NCI-H510A treated with DMSO at 0.1 percent for 48 hours (cell line): Measurements from ENCODE around the gene LPAR3.
"Not testable (repeated sequence)": the region's sequence is repeated elsewhere in the genome, so short reads cannot be mapped to it uniquely, and the experiment has no call there.

Source experiments
- DNase-seq: peaks from one replicate; lab custom pipeline; 2025; lab: John Stamatoyannopoulos, UW

LPAR3 gene

DNA sequence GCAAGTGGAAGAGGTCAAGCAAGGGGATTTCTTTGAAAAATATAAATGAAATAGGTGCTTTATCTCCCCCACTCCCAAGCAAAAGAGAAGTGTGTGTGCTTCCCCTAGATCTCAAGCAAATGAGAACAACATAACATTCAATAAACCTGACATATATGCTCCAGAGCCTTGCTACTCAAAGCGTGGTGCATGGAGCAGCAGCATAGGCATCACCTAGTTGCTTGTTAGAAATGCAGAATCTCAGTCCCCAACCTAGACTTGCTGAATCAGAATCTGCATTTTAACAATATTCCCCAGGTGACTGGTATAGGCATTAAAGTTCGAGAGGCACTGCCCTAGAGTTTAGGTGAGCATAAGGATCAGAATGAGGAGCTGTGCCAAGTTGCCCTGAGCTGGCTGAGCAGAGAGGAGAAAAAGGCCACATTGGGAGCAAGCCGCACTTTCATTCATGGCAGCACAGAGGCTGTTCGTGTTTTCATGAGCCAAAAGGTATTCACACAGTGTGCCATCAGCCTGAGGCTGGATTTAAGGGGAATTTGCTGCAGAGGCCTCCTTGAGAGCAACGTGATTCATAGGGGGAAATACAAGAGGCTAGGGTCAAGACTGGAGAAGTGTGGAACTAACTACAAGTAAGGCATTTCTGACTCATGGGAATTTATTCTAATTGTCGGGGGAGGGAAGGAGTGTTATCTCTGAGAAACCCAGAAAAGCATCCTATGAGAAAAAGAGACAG, 14.3 kb upstream of the LPAR3 start:
- no peak for DNase-seq

DNA sequence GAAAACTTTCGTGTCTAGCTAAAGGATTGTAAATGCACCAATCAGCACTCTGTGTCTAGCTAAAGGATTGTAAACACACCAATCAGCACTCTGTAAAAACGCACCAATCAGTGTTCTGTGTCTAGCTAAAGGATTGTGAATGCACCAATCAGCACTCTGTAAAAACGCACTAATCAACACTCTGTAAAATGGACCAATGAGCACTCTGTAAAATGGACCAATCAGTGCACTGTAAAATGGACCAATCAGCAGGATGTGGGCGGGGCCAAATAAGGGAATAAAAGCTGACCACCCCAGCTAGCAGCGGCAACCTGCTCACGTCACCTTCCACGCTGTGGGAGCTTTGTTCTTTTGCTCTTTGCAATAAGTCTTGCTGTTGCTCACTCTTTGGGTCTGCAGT, 9.7 kb upstream of the LPAR3 start:
- not testable (repeated sequence) for DNase-seq

DNA sequence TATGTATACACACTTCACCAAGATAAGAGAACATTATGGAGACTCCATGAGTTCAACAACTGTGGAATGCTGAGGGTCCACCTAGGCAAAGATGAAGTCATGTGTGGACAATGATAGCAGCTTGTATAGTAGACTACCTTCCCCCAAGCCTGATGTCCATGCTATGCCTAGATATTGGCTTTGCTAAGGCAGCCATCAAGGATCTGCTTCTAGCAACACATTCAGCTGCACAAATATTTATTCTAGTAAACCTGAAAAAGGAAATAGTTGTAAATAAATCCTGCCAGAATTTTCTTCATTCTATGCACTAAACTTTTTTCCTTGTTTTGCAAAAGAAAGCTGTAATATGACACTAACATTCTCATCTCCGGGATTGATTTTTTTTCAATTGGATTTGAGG, 7.0 kb upstream of the LPAR3 start:
- no peak for DNase-seq

DNA sequence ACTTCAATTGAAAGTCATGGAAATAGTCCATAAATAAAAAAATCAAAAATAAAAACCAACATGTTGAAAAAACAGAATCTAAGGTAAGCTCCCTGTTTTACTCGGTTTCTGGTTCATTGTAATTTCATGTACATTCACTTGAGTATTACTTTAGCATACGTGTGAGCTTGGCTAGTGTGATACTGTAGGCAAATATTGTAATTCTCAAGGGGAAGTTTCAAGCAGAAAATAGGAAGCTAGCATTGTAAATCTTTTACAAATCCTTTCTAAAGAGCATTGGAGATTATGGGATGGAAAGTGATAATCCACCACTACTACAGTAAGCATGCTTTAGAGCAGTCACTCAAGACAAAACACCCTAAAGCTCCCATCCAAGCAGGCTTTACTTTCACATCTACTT, 3.3 kb upstream of the LPAR3 start:
- no peak for DNase-seq

DNA sequence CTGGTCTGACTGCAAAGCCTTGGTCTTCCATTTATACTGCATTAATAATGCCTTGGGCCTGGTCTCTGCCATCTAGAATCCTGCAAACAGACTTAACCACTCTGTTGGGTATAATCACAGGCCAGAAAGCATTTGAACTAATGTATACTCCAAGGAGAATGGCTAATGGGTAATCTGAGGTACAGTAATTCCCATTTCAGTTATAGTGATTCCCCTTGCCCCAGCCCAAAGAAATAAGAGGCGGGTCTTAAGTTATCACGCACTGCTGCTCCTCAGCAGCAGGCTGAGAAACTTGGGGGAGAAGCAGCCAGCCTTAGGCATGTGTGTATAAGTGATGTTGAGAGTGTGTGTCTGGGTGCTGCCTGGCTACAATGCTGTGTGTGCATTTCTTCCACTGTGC, 2.4 kb downstream of the LPAR3 start:
- no peak for DNase-seq

DNA sequence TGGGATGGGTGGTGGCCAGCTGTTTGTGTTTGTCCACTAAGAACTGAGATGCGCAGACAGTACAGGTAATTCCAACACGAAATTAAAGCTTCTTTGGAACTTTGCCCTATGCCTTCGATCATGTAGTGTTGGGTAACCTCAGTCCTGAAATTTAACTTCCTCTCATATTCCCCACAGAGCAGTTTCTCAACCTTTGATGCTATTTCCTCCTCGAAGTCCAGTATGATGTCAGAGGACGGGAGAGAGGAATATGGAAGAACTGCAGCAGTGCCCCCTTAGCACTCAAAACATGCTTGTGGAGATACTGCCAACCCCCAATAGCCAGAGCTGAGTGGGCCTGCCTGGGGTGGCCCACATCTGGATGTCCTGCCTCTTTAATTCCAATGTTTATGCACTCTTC, 3.6 kb downstream of the LPAR3 start:
- no peak for DNase-seq

DNA sequence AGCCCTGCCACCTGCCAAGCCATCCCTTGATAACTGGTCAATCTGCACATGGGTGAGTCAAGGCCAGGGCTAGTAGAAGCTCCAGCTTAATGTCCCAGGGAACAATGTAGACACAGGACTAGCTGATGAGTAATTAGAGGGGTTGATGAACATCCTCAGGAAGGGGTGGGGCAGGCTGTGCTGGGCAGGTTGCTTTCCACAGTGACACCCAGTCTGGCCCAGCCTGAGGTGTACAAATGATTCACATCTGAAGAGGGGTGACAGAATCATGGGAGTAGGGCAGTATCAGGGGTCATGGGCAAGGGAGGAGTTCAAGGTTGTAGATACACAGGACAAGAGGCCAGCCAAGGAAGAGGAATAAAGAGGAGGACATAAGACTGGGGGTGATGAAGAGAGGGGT, 4.3 kb downstream of the LPAR3 start:
- DNase-seq = no peak

DNA sequence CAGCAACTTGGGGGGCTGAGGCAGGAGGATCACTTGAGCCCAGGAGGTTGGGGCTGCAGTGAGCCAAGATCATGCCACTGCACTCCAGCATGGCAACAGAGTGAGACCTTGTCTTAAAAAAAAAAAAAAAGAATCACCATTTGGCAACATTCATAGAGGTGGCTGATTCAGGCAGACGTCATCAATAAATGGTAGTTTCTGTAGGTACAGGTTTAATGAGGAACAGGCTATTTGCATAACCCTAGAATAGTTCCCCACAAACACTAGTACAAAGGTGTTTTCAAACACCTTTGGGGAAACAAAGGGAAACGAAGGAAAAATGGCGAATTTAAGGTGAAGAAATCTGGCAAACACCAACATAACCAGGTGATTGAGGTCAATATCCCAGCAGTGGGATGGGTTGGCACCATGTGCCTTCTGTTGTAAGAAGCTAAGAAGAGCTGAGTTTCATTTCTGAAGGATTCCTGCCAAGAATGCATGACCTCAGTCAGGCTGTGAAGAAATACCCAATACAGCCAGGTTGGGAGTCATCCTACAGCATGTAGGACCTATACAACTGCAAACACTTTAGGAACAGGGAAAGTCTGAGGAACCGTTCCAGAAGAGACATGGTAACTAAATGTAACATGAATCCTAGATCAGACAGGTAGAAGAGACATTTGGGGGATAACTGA, 5.6 kb downstream of the LPAR3 start:
- no peak for DNase-seq

DNA sequence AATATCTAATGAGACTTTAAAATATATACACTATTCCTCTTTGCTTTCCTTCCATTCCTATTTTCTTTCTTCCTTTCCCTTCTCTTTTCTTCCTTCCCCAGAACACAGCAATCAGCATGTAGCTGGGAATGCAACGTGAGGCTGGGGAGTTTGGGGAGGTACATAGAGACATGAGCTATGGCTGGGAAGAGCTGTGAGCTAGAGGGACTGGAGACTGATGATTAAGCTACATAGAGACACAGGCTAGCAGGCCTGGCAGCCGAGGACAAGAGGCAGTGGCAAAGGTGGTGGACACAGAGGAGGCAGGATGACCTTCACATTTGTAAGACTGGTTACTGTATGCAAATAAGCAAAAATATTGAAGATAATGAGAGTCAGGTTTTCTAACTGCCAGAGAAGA, 7.5 kb downstream of the LPAR3 start:
- DNase-seq = no peak

DNA sequence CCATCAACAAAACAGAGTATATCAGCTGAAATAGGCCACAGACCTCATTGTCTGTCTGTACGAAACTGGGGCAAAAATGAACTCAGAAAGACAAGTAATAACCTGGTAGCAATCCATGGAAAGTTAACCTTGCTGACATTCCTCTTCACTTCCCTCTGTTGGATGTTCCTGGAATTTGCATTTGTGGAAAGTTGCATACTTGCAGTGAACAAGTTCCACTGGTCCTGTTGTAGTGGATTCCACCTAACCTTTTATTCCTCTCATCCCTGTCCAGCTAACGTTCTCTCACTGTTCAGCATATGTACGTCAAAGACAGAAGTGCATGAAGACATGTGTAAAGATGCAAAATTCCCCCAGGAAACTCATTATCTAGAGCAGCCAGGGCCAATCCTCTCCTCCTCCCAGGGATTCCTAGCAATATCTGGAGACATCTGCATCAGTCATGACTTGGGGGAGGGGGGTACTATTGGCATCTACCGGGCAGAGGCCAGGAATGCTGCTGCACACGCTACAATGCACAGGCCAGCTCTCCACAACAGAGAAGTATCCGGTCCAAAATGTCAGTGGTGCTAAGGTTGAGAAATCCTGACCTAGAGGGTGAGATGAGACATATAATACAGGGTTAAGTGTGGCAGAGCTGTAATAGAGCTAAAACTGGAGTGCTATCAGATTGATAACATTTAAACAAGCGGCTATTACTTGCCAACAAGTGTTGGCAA, 8.2 kb downstream of the LPAR3 start:
- no peak for DNase-seq

DNA sequence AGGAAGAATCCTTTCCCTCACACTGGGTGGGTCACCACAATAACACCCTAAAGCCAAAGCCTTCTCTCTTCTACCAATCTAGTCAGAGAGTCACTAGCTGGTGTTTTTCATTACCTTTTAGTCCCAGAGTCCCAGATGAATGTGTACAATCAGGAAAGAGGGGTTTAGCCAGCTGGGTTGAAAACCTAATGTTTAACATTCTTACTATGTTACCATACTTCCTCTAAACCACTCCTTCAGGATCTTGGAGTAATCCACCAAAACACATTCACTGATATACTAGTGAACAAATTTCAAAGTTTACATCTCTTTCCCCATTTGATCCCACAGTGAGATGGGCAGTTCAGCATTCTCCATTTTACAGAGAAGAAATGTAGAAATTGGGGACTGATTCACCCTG, 9.7 kb downstream of the LPAR3 start:
- no peak for DNase-seq

DNA sequence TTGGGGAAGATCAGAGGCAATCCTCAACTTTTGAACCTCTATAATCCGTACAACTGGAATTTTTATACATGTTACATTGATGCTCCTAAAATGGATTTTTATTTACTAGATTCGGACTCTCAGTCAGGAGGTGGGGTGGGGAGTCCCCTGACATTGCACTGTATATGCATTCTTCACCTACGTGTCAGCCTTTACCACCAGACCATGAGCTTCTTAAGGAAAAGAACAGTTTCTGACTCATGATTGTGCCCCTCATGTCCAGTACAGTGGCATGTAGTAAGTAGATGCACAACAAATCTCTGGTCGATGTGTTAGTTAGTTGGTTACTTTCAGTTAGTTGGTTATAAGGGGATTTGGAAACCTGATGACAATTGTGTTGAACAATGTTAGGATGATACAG, 15.4 kb downstream of the LPAR3 start:
- no peak for DNase-seq

DNA sequence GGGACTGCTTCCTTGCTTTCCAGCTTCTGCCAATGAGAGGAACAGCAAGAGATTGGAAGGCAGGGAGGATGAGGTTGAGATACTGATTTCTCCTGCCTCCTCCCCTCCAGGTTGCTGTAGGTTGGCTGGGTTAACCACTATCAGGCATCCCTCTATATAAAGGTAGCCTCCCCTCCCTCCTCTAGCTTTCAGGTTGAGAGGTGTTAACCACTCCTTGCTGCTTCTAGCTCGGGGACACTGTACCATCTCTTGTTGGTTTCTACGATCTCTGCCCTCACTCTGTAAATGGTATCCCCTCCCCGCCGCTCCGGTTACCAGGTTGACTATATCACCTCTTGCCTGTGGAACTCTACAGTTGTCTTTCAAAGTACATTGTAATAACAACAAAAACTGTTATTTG, 16.7 kb downstream of the LPAR3 start:
- no peak for DNase-seq

DNA sequence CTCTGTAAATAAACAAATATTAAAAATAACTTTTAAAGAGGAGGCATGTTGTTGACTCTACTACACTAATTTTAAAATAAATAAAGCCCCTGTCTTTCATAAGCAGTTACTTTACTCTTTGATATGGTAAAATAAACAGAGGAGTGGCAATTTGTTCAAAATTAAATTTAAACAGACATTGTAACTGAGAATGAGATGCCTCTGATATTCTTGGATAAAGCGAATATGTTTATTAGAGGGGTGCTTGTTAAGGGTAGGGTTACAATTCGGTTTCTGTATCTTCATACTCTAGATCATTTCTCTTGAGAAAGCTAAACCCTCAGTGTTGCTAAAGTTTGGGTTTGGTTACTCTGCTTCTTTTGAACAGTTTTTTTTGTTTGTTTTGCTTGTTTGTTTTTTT, 19.6 kb downstream of the LPAR3 start:
- no peak for DNase-seq

DNA sequence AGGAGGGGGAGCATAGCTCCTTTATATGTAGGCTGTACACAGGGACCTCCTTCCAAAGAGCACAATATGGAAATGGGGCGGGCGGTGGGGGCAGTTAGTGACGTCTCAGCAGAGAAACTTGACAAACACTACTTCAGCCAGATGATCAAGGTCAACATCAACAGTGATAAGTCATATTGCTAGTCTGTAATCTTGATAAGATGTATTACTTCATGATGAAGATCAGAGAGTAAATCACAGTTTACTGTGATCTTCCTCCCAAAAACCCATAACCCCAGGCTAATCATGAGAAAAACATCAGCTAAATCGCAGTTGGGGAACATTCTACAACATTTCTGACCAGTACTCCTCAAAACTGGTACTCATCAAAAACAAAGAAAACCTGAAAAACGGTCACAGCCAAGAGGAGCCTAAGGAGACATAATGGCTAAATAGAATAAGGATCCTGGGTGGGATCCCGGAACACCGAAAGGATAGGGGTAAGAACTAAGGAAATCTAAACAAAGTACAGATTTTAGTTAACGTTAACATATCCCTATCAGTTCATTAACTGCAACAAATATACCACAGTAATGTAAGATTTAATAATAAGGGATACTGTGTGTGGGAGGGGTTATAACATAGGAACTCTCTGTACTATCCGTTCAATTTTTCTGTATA, 20.2 kb downstream of the LPAR3 start:
- no peak for DNase-seq

DNA sequence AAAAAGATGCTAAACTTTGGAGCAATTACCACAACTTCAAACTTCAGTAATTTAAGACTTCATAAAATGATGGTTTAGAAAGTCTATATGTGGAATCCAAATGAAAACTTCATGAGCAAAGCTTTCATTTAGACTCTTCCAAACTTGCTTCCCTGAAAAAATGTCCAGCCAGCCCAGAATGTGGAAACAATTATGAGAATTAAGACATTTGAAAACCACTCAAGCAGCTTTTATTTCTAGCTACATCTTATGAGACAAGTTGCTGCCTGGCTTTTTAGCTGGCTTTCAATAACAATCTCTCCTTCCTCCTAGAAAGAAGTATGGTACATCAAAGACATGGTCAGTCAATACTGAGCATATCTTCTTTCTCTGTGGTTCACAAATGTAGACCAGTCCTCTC, 21.8 kb downstream of the LPAR3 start:
- no peak for DNase-seq

DNA sequence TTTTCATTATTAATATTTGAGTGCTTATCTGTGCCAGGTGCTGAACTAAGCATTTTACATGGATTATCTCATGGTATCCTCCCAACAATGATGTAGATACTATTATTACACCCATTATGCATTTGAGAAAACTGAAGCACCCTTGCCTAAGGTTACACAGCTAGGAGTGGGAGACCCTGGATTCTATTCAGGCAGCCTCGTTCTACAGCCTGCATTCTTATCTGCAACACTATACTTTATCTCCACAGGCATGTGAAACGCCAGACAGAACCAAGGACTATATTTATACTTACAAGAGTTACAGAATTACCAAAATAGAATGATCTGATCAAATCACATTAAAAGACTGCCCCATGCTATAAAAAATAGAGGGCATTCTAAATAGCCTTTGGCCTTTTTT, 22.4 kb downstream of the LPAR3 start:
- no peak for DNase-seq

DNA sequence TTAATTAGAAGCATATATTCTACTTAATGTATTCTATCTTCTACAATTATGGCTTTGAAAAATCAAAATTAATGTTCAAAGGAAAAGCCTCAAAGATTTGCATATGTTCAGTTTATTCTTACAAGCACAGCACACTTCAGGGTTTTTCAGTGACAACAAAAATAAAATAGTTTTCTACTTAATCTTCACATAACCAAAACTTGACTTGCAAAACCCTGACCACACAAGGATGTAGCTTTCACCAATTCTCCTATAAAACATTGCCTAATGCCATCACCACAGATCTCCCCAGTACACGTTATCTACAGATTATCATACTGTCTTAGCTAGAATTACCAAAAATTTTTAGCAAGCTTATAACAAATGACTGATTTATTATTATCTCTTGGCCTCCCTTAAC, 23.3 kb downstream of the LPAR3 start:
- no peak for DNase-seq

DNA sequence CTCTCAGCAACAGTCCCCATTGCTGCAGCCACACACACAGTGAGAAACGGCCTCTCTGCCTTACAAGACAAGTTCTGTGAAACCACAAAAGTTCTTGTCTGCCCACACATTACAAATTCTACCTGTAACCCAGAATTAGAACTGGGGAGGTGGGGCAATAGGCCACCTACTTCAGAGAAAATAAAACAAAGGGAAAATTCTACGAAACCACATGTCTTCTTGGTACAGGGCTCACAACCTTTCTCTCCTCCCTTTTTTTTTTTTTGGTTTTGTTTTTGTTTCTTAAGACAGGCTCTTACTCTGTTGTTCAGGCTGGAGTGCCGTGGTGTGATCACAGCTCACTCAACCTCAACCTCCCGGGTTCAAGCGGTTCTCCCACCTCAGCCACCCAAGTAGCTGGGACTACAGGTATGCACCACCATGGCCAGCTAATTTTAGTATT, 30.2 kb downstream of the LPAR3 start:
- no peak for DNase-seq

DNA sequence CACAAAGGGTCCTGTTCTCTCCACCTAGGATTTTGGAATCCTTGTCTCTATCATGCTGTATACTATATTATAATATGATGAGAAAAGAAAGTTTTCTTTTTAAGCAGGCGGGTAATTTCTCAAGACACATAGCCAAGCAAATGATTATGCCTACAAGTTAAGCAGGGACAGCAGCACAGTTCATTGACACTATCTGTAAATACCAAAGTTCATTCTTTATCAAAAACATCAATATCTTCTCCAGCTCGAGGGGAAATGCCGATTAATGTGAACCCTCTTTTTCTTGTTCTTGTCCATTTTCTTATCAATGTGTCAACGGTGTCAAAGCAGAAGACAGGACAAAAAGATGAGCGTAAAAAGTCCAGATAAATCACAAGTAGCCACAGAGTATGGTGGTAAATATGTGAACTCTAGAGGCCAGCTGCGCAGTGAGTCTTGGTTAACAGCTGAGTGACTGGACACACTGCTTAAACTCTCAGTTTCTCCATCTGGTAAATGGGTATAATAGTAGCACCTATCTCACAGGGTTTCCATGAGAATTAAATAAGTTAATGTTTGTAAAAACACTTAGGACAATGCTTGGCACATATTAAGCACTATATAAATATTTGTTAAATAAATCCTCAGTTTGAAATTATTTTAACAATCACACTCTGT, 30.9 kb downstream of the LPAR3 start:
- no peak for DNase-seq

DNA sequence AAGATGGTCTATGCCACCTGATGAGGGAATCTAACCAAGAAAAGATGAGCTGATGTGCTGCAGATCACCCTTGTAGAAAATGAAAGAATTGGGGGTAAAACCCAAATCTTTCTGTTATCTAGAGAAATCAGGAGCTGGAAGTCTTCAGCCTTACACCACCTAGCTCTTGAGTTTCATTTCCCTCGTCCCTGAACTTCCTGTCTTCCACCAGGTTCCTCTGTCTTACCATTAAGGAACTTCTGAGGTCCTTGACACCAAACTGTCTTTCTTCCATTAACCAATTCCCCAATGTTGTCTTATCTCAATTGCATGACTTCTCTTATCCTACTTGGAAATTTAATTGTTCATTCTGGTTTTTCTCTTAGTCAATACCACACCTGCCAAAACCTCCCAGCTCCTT, 31.5 kb downstream of the LPAR3 start:
- no peak for DNase-seq

DNA sequence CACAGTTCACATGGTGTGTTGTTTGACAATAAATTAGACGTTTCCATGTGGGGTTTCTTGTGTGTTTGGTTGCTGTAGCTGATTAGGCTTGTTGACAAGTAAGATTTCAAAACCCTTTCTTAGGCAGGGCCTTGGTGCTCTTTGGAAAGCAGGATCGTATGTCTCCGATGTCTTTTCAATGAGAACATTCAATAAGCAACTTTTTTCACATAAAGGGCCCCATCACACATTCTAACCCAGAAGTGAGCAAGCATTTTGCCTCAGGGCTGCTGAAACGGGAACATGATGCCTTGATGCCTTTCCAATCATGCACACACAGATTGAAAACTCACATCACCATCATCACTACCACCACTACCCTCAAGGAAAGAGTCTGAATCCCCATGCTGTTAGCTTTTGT, 33.1 kb downstream of the LPAR3 start:
- no peak for DNase-seq
